HG02973 (cell line): ENCODE results near the gene ATP2B1.

ENCODE experiments used
- ATAC-seq: cut with Tn5 transposase; IDR thresholded peaks from one replicate; pipeline ENCODE4 v1.9.1; 2021; ENCODE audit warnings: moderate library complexity; ENCODE audit not compliant: unreplicated experiment

The ATP2B1 gene

GRCh38 chr12:89597770-89598169 is 110.9 kb downstream of the ATP2B1 start:
- ATAC-seq, result peak; percentile 56

- ATAC-seq, result no peak
Observed at GRCh38 chr12:89597210-89597609, 111.4 kb downstream of the ATP2B1 start.

GRCh38 chr12:89593873-89594272 is 114.8 kb downstream of the ATP2B1 start:
- ATAC-seq, result no peak

GRCh38 chr12:89593233-89593632 is 115.4 kb downstream of the ATP2B1 start:
- no peak for ATAC-seq

GRCh38 chr12:89589753-89590152 is 118.9 kb downstream of the ATP2B1 start:
- no peak for ATAC-seq

- no peak for ATAC-seq
Observed at GRCh38 chr12:89578499-89578898, 130.1 kb downstream of the ATP2B1 start.

GRCh38 chr12:89576572-89577220 is 131.9 kb downstream of the ATP2B1 start:
- ATAC-seq, result no peak

- ATAC-seq, result no peak
Observed at GRCh38 chr12:89575374-89575773, 133.3 kb downstream of the ATP2B1 start.

GRCh38 chr12:89574736-89575208 is 133.9 kb downstream of the ATP2B1 start:
- ATAC-seq, result no peak

- no peak for ATAC-seq
Observed at GRCh38 chr12:89573051-89573810, 135.4 kb downstream of the ATP2B1 start.

GRCh38 chr12:89571491-89572195 is 137.0 kb downstream of the ATP2B1 start:
- no peak for ATAC-seq

GRCh38 chr12:89568484-89568883 is 140.2 kb downstream of the ATP2B1 start:
- no peak for ATAC-seq

- ATAC-seq, result no peak
Observed at GRCh38 chr12:89567691-89568239, 140.9 kb downstream of the ATP2B1 start.

GRCh38 chr12:89566615-89567014 is 142.0 kb downstream of the ATP2B1 start:
- no peak for ATAC-seq

GRCh38 chr12:89565002-89565401 is 143.6 kb downstream of the ATP2B1 start:
- no peak for ATAC-seq

- no peak for ATAC-seq
Observed at GRCh38 chr12:89559753-89560152, 148.9 kb downstream of the ATP2B1 start.

- ATAC-seq, result no peak
Observed at GRCh38 chr12:89556976-89557375, 151.7 kb downstream of the ATP2B1 start.

- no peak for ATAC-seq
Observed at GRCh38 chr12:89552376-89552775, 156.3 kb downstream of the ATP2B1 start.

GRCh38 chr12:89551747-89552146 is 156.9 kb downstream of the ATP2B1 start:
- ATAC-seq, result no peak

- no peak for ATAC-seq
Observed at GRCh38 chr12:89547101-89547500, 161.5 kb downstream of the ATP2B1 start.

- ATAC-seq, result no peak
Observed at GRCh38 chr12:89546151-89546550, 162.5 kb downstream of the ATP2B1 start.
